HG03066 (cell line): Measurements from ENCODE around the gene GRXCR2.
"Not testable (repeated sequence)": the region's sequence is repeated elsewhere in the genome, so short reads cannot be mapped to it uniquely, and the experiment has no call there.

ENCODE experiments used
- ATAC-seq: cut with Tn5 transposase; IDR thresholded peaks from one replicate; pipeline ENCODE4 v1.9.1; 2021; ENCODE audit warnings: low read depth; ENCODE audit not compliant: unreplicated experiment

Gene GRXCR2

GRCh38 chr5:145840458-145841132 lies 32.2 kb downstream of the GRXCR2 start:
- ATAC-seq, result no peak

GRCh38 chr5:145838276-145838675 lies 34.5 kb downstream of the GRXCR2 start:
- ATAC-seq, result no peak

DNA sequence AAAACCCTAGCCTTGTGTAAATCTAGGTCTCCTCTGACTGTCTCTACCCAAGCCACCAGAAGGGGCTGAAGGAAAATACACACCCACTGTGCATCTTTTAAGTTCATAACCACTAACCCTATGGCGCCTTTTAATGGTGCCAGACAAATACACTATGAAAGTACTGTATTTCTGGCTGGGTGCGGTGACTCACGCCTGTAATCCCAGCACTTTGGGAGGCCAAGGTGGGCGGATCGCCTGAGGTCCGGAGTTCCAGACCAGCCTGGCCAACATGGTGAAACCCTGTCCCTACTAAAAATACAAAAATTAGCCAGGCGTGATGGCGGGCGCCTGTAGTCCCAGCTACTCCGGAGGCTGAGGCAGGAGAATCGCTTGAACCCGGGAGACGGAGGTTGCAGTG lies 36.6 kb downstream of the GRXCR2 start:
- ATAC-seq, result not testable (repeated sequence)

DNA sequence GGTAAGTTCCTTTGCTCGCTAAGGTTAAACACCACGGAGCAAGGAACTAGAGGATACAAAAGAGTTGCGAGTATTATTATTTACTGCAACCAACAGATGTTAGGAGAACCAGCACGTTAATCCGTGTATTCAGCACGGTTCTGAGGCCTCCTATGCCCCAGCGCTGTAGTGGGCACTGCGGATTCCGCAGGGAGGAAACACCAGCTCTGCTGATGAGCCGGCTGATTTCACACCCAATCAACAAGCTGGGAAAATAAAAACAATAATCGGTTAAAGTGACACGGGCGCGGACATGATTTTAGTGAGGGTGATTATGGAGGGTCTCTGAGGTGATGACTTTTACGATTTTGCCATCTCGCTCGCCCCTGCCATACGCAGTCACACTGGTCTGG lies 37.0 kb downstream of the GRXCR2 start:
- peak; percentile 23 for ATAC-seq

- ATAC-seq, result peak; percentile 84
Observed at GRCh38 chr5:145834917-145835847, 37.6 kb downstream of the GRXCR2 start, which contains the start of gene PRELID2. Gene PRELID2, minus strand, starts transcription at chr5:145835342. Its CDS starts 91 bp downstream, at chr5:145835251.

- peak; percentile 7 for ATAC-seq
Observed at GRCh38 chr5:145834554-145834916, 38.3 kb downstream of the GRXCR2 start.

GRCh38 chr5:145833631-145834200 lies 39.1 kb downstream of the GRXCR2 start:
- no peak for ATAC-seq

GRCh38 chr5:145830594-145830993 lies 42.2 kb downstream of the GRXCR2 start:
- ATAC-seq, result no peak

DNA sequence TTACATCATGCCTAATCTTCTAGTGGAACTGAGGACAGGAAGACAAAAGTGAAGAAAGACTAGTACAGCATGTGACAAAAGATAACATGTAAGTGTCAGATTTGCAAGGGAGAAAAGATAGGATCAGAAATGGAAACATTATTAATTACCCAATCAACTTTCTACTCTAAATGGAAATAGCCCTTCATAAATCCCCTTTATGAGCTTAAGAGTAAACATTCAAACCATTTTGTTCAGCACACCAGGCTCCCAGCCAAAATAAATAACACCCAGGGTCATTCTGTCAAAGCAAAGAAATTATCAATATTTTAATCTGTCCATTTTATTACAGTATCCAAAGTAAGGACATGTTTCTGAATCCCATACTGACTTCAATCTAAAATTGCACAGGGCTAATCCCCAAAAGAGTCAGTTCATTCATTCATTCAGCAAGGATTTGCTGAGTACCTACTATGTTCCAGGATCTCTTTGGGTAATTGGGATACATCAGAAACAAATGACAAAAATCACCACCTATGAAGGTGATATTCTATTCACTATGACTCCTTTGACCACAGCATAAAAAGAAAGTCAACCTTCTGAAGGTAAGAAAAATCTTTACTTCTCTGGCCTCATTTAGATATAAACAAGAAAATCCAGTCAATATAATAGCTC lies 43.0 kb downstream of the GRXCR2 start:
- no peak for ATAC-seq

- no peak for ATAC-seq
Observed at GRCh38 chr5:145826895-145827674, 45.7 kb downstream of the GRXCR2 start.

GRCh38 chr5:145825751-145826180 lies 47.0 kb downstream of the GRXCR2 start:
- peak; percentile 63 for ATAC-seq

DNA sequence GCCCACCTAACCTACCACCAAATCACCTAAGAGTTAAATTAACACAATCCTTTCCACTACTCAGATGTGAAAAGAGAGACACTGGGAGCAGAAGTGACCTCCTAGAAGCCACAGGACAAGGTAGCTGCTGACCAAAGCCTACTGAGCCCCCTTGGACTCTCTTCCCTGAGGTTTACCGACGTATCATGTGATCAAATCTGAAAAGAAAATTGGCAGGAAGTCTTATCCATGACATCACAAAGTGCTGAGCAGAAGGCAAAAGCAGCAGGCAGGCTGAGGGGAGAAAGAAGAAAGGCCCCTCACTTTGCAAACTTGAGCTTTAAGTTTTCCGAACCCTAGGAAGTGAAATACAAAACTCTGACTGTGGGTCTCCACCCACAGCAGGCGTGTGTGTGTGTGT lies 48.8 kb downstream of the GRXCR2 start:
- no peak for ATAC-seq

- no peak for ATAC-seq
Observed at GRCh38 chr5:145818604-145819003, 54.2 kb downstream of the GRXCR2 start.

DNA sequence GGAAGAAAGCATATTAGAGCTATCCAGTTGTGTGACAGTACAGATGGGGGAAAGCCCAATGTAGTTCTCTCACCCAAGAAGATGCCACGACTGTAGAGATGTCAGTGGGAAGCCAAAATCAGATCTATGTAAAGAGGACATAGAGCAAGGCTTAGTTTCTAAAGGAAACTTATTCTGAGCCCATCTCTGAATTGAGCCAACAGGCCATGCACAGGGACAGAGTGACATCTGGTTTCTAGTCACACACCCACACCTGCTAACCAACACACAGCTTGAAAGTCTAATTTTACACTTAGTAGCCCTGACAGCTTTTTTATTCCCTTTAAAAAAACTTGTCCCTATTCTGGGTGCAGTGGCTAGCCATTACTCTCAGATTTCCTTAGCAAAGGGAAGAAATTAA lies 59.9 kb downstream of the GRXCR2 start:
- no peak for ATAC-seq

DNA sequence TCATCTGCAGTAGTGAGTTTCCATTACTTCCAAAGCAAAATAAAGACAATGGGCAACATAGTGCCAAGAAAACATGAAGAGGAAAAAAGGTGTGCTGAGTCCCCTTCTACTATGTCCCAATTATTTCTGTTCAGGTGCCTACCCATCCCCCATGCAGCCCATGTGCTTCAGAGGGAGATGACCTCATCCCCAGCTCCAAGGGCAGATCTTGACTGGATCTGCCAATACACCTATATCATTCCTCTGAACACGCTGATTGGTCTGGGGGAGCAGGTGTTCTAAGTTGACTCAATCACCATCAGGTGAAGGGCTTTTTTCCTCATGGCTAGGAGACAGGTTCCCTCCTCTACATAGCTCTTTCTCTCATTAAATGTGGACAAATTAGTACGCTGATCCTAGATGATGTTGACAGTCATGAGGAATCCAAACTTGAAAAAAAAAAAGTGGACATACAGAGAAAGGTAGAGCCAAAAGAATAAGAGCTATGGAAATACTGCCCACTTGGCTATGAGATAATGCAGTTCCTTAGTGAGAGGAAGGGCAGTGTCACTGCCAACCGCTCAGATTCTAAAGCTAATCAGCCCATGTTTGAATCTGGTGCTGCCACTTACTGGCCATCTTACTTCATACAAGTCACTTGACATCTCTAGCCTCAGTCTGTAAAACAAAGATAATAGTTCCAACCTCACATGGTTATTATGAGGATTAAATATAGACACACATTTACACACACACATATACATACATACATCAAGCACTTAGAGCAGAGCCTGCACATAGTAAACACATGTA lies 60.8 kb downstream of the GRXCR2 start:
- no peak for ATAC-seq
